Peyer's patch (tissue), 4 donors: Measurements from ENCODE around the gene NENF.

Source experiments
- POLR2A ChIP-seq, 2 donors: fragments of 450-650 bp; IDR thresholded peaks; one replicate each; pipeline ENCODE4 v1.5.1; 2017; ENCODE audit warnings: antibody characterized with exemption in 2 of 2, mild to moderate bottlenecking in 2 of 2, moderate library complexity in 2 of 2
- TF ChIP-seq, protein P1 (sequence below), 6 experiments: fragments of 450-650 bp in 4 of 6; fragments of 200-600 bp in 2 of 6; sonication (generic) in 1 of 6; IDR thresholded peaks; one replicate each; pipeline ENCODE4 v1.5.1; 2017 to 2019; ENCODE audit warnings: antibody characterized with exemption in 6 of 6, mild to moderate bottlenecking in 3 of 6, moderate library complexity in 1 of 6

DNA sequence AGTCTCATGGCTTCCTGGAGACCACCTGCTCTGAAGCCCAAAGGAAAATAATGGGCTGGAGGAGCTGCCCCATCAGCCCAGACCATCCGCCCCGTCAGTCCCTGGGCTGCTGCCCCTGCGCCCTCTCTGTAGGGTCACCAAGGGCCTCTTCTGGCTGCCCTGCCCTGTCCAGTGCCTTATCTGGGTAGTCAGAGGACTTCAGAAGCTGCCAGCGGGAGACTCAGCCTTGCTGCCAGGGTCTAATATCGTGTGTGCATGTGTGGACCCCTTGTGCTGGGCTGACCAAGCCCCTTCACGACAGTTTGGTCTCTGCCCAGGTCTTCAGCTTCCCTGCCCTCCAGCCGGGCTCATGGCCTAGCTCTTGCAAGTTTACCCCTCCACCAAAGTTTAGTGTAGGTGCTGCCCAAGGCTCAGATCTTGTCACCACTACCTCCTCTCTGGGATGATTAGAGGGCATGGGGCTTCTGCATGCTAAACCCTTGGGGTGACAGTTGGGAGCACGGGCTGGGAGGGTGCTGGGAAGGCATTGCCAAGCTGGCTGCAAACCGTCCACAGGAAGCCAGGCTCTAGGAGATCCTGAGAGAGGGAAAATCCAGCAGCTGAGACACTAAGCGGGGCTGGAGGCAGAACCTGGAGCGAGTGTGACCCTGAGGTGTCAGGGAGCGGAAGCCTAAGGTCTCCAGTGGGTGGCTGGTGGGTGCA, 20.6 kb downstream of the NENF start:
- TF ChIP-seq, protein P1, sequence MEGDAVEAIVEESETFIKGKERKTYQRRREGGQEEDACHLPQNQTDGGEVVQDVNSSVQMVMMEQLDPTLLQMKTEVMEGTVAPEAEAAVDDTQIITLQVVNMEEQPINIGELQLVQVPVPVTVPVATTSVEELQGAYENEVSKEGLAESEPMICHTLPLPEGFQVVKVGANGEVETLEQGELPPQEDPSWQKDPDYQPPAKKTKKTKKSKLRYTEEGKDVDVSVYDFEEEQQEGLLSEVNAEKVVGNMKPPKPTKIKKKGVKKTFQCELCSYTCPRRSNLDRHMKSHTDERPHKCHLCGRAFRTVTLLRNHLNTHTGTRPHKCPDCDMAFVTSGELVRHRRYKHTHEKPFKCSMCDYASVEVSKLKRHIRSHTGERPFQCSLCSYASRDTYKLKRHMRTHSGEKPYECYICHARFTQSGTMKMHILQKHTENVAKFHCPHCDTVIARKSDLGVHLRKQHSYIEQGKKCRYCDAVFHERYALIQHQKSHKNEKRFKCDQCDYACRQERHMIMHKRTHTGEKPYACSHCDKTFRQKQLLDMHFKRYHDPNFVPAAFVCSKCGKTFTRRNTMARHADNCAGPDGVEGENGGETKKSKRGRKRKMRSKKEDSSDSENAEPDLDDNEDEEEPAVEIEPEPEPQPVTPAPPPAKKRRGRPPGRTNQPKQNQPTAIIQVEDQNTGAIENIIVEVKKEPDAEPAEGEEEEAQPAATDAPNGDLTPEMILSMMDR (IDR thresholded peaks at IDR 0.05), result no peak
- no peak for TF ChIP-seq POLR2A (IDR thresholded peaks at IDR 0.05)
